Lower lobe of right lung (tissue), 2 donors: ENCODE measurements around the gene ADCY5. TPM values are rescaled to one million over a fixed set of nuclear protein-coding genes. Genes with fewer than 3 reads are reported as not detected.

Source experiments
- ATAC-seq, 2 donors: fragments of 200-7000 bp; cut with Tn5 transposase; one replicate each; pipeline ENCODE4 v1.9.1; 2020 to 2022; ENCODE audit warnings: mild to moderate bottlenecking in 2 of 2, moderate library complexity in 2 of 2
- DNase-seq: peaks from one replicate; pipeline ENCODE4 v3.0.0-alpha.2; 2020
- H3K27ac ChIP-seq: fragments of 200-600 bp; one replicate; pipeline ENCODE4 v1.8.0; 2022
- H3K27me3 ChIP-seq: fragments of 200-600 bp; one replicate; pipeline ENCODE4 v1.8.0; 2022; ENCODE audit warnings: low read depth
- H3K36me3 ChIP-seq: fragments of 200-600 bp; one replicate; pipeline ENCODE4 v1.8.0; 2022; ENCODE audit warnings: mild to moderate bottlenecking
- H3K4me1 ChIP-seq: fragments of 200-600 bp; one replicate; pipeline ENCODE4 v1.8.0; 2022
- H3K4me3 ChIP-seq: fragments of 200-600 bp; one replicate; pipeline ENCODE4 v1.8.0; 2022; ENCODE audit warnings: mild to moderate bottlenecking
- H3K9me3 ChIP-seq: fragments of 200-600 bp; one replicate; pipeline ENCODE4 v1.8.0; 2022
- CTCF ChIP-seq: fragments of 200-600 bp; IDR thresholded peaks from one replicate; pipeline ENCODE4 v1.8.0; 2022; ENCODE audit warnings: antibody characterized with exemption, mild to moderate bottlenecking
- intact Hi-C: fragments of 100-400 bp; cut with DNase I; formaldehyde crosslinking; loops from one replicate; pipeline ENCODE4 v1.11.0; 2022
- total RNA-seq: library from RNA; stranded (reverse); fragmentation: NEBNext Ultra II Directional; extraction: Animal tissue kit (Norgen Biotek cat#: 25700); gene quantifications from one replicate; pipeline ENCODE4 v1.2.1, GENCODE V29; 2021
- donor health status: DM: no; HTN: yes; CAD: no; lungs with severe emphysema.

Gene ADCY5
- total RNA-seq, 1 donor from 2014 or later: 5.6 TPM

DNA sequence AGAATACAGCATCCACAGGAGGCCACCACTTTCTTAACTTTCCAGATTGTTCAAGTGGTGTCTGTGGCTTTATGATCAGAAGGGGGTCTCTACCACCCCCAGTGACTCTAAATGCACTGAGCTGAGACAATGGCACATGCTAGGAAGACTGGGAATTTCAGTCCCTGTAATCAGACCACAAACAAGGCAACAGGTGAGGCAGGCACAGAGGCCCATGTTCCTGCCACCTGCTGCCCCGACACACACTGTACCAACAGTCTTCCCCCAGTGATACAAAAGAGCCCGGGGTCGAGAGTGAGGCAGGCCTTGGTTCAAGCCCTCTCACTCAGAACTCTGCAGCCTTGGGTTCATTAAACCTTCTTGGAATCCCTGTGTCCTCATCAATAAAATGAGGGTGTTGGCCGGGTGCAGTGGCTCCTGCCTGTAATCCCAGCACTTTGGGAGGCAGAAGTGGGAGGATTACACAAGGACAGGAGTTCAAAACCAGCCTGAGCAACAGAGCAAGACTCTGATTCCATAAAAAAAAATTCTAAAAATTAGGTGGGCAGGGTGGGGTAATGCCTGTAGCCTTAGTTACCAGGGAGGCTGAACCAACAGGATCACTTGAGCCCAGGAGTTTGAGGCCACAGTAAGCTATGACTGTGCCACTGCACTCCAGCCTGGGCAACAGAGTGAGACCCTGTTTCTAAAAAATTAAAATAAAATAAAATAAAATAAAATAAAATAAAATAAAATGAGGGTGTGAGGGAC lies 55.8 kb downstream of the ADCY5 start:
- H3K4me1 ChIP-seq: no peaks in the 10 kb centered on the region
- no peak overlapping the region for H3K4me3 ChIP-seq
- DNase-seq (no peak), ATAC-seq (no peak)
- TF ChIP-seq CTCF: no peak
- H3K36me3 ChIP-seq: no peaks in the 10 kb centered on the region
- no peaks in the 10 kb centered on the region for H3K9me3 ChIP-seq
- H3K27me3 ChIP-seq: no peaks in the 10 kb centered on the region
- H3K27ac ChIP-seq: no peak overlapping the region
- intact Hi-C loops: no loop called here

GRCh38 chr3:123392368-123392767 lies 56.5 kb downstream of the ADCY5 start:
- no peaks in the 10 kb centered on the region for H3K9me3 ChIP-seq
- H3K36me3 ChIP-seq: no peaks in the 10 kb centered on the region
- ATAC-seq: no peak
- H3K27ac ChIP-seq: no peak overlapping the region
- H3K4me1 ChIP-seq: no peaks in the 10 kb centered on the region
- TF ChIP-seq CTCF: no peak
- no peaks in the 10 kb centered on the region for H3K27me3 ChIP-seq
- no peak overlapping the region for H3K4me3 ChIP-seq
- intact Hi-C loops: no loop called here
- no peak for DNase-seq

GRCh38 chr3:123390865-123391600 lies 57.9 kb downstream of the ADCY5 start:
- H3K9me3 ChIP-seq: no peaks in the 10 kb centered on the region
- DNase-seq (no peak), ATAC-seq (no peak)
- no peaks in the 10 kb centered on the region for H3K4me1 ChIP-seq
- H3K27ac ChIP-seq: no peak overlapping the region
- no peaks in the 10 kb centered on the region for H3K27me3 ChIP-seq
- no peaks in the 10 kb centered on the region for H3K36me3 ChIP-seq
- intact Hi-C loops: no loop called here
- no peak for TF ChIP-seq CTCF
- no peak overlapping the region for H3K4me3 ChIP-seq

DNA sequence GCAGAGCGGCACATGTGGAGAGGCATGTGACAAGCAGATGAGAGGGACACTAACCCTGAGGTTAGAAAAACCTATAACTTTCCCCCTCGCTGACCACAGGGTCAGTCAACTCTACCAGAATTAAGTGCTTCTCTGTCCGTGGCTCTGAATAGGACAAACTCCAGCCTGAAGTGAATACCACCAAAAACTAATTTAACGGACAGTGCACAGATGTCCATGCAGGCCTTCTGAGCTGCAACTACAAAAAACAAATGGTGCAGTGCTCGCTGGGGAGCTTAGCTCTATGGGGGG lies 59.3 kb downstream of the ADCY5 start:
- H3K4me3 ChIP-seq: no peak overlapping the region
- no peaks in the 10 kb centered on the region for H3K9me3 ChIP-seq
- DNase-seq (no peak), ATAC-seq (no peak)
- no peak for TF ChIP-seq CTCF
- H3K27me3 ChIP-seq: no peaks in the 10 kb centered on the region
- H3K36me3 ChIP-seq: no peaks in the 10 kb centered on the region
- no peaks in the 10 kb centered on the region for H3K4me1 ChIP-seq
- H3K27ac ChIP-seq: no peak overlapping the region
- intact Hi-C loops: no loop called here

DNA sequence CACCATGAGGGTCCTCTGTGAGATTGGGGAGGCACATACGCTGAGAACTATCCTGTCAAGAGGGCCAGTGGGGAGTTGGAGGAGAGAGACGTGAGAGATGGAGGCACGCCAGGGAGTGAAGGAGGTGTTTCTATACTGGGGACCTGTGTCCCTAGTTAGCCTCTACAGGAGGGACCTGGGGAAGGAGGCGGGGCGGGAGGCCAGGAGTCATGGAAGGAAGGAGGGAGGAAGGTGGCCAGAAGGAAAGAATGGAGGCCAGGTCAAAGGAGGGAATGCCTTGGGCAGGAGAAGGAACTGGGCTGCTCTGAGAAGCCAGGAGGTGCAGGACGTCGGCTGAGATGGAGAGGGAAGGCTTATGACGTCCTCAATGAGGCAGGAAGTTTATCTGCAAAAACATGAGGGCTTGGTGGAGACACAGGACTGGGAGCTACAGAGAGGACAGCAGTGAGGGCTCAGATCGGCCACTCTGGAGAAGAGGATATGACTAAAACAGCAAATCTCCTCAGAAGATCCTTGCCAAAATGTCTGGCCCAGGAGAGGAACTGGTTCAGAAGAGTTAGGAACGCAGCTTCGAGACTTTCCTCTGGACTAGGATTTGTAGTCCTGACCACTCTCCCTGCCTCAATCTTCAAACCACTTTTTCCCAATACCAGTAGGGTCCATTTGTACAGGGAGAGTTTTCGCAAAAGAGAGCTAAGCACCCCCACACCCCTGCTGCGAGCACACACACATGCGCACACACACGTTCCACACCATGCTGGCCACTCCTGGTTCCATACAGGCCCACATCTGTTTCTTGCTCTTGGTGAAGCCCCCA lies 59.9 kb downstream of the ADCY5 start:
- no peaks in the 10 kb centered on the region for H3K9me3 ChIP-seq
- H3K27ac ChIP-seq: no peak overlapping the region
- intact Hi-C loops: no loop called here
- no peak for TF ChIP-seq CTCF
- DNase-seq (no peak), ATAC-seq (no peak)
- H3K4me1 ChIP-seq: no peaks in the 10 kb centered on the region
- H3K4me3 ChIP-seq: no peak overlapping the region
- no peaks in the 10 kb centered on the region for H3K27me3 ChIP-seq
- no peaks in the 10 kb centered on the region for H3K36me3 ChIP-seq
